Retina (tissue), 1 donor: Measurements from ENCODE around the gene ZFYVE28.
A peak's percentile ranks its signal among the peaks of the same experiment; 100 is the strongest.

Experiments
- DNase-seq: peaks from one replicate; pipeline ENCODE4 v3.0.0-alpha.2; 2016

Gene ZFYVE28

GRCh38 chr4:2256156-2256731 lies 162.2 kb downstream of the ZFYVE28 start:
- DNase-seq, result no peak

- DNase-seq, result no peak
These were observed 162.8 kb downstream of the ZFYVE28 start for GRCh38 chr4:2255501-2256155.

GRCh38 chr4:2254665-2255500 lies 163.6 kb downstream of the ZFYVE28 start:
- no peak for DNase-seq

- no peak for DNase-seq
These were observed 165.0 kb downstream of the ZFYVE28 start for GRCh38 chr4:2253160-2254084.

- peak; percentile 0 for DNase-seq
These were observed 165.8 kb downstream of the ZFYVE28 start for GRCh38 chr4:2252530-2253091.

- DNase-seq, result peak; percentile 0
These were observed 166.5 kb downstream of the ZFYVE28 start for GRCh38 chr4:2251795-2252529.

- DNase-seq, result no peak
These were observed 167.2 kb downstream of the ZFYVE28 start for GRCh38 chr4:2251073-2251794.

- DNase-seq, result peak; percentile 0
These were observed 167.9 kb downstream of the ZFYVE28 start for GRCh38 chr4:2250357-2251072.

- DNase-seq, result no peak
These were observed 168.7 kb downstream of the ZFYVE28 start for GRCh38 chr4:2249526-2250356.

GRCh38 chr4:2248821-2249261 lies 169.6 kb downstream of the ZFYVE28 start:
- no peak for DNase-seq

- no peak for DNase-seq
These were observed 170.2 kb downstream of the ZFYVE28 start for GRCh38 chr4:2248044-2248780.

GRCh38 chr4:2247128-2248043 lies 171.1 kb downstream of the ZFYVE28 start:
- no peak for DNase-seq

- no peak for DNase-seq
These were observed 171.9 kb downstream of the ZFYVE28 start for GRCh38 chr4:2246384-2247127.

GRCh38 chr4:2245787-2246275 lies 172.6 kb downstream of the ZFYVE28 start:
- DNase-seq, result no peak

GRCh38 chr4:2245057-2245786 lies 173.2 kb downstream of the ZFYVE28 start:
- no peak for DNase-seq
